AG09319 (cell line): ENCODE measurements around the gene PRSS36.

ENCODE experiments used
- DNase-seq: peaks from one replicate; pipeline ENCODE4 v3.0.0-alpha.2; 2010; ENCODE audit warnings: low read depth; ENCODE audit errors: extremely low read depth
- CTCF ChIP-seq: IDR thresholded peaks from 2 replicates; pipeline ENCODE4 v1.5.1; 2011; ENCODE audit warnings: low read depth, mild to moderate bottlenecking, inconsistent platforms, low read length, moderate library complexity

The PRSS36 gene

GRCh38 chr16:31112711-31113110 lies 37.2 kb downstream of the PRSS36 start:
- no peak for TF ChIP-seq CTCF
- DNase-seq, result no peak

GRCh38 chr16:31111881-31112466 lies 37.9 kb downstream of the PRSS36 start:
- TF ChIP-seq CTCF, result no peak
- no peak for DNase-seq

GRCh38 chr16:31110106-31111034 lies 39.5 kb downstream of the PRSS36 start:
- no peak for TF ChIP-seq CTCF

GRCh38 chr16:31109622-31110021 lies 40.2 kb downstream of the PRSS36 start:
- no peak for TF ChIP-seq CTCF
- no peak for DNase-seq

More at GRCh38 chr16:31110106-31111034, 39.5 kb downstream of the PRSS36 start:
- no peak for DNase-seq

GRCh38 chr16:31108794-31109558 lies 40.9 kb downstream of the PRSS36 start:
- DNase-seq, result no peak
- TF ChIP-seq CTCF, result no peak

GRCh38 chr16:31108035-31108793 lies 41.7 kb downstream of the PRSS36 start, which contains the start of gene BCKDK:
TSS of gene BCKDK (plus strand) at chr16:31108386. CDS start at chr16:31109224, 838 bp downstream.
- DNase-seq, result no peak
- TF ChIP-seq CTCF, result no peak
